Lung (tissue), 12 donors: ENCODE measurements around the gene PGAM2. TPM values are rescaled to one million over a fixed set of nuclear protein-coding genes. Genes with fewer than 3 reads are reported as not detected.

ENCODE experiments used
- ATAC-seq: fragments of 200-7000 bp; cut with Tn5 transposase; one replicate; pipeline ENCODE4 v1.9.1; 2020; ENCODE audit warnings: moderate number of reproducible peaks; ENCODE audit not compliant: insufficient read depth, low FRiP score
- DNase-seq, 3 donors: peaks; one replicate each; pipeline ENCODE4 v3.0.0-alpha.2; 2013 to 2017
- H3K27ac ChIP-seq, 2 donors: one replicate each; pipeline ENCODE4 v1.5.1; 2013; ENCODE audit warnings: mild to moderate bottlenecking in 2 of 2, moderate library complexity in 2 of 2, control low read depth in 1 of 2, inconsistent platforms in 1 of 2, low read depth in 1 of 2, low read length in 1 of 2
- H3K27me3 ChIP-seq, 3 donors: one replicate each; pipeline ENCODE4 v1.5.1; 2013; ENCODE audit warnings: low read length in 2 of 3; ENCODE audit not compliant: control insufficient read depth in 3 of 3, insufficient read depth in 3 of 3
- H3K36me3 ChIP-seq, 4 donors: one replicate each; pipeline ENCODE4 v1.5.1; 2013; ENCODE audit warnings: low read length in 4 of 4, mild to moderate bottlenecking in 1 of 4, moderate library complexity in 1 of 4; ENCODE audit not compliant: control insufficient read depth in 4 of 4, insufficient read depth in 4 of 4
- H3K4me1 ChIP-seq, 5 donors: one replicate each; pipeline ENCODE4 v1.5.1; 2013; ENCODE audit warnings: low read length in 5 of 5, mild to moderate bottlenecking in 2 of 5, moderate library complexity in 1 of 5; ENCODE audit not compliant: control insufficient read depth in 5 of 5, insufficient read depth in 5 of 5
- H3K4me3 ChIP-seq: one replicate; pipeline ENCODE4 v1.5.1; 2013; ENCODE audit warnings: mild to moderate bottlenecking, control low read depth, moderate library complexity
- H3K9ac ChIP-seq, 2 donors: one replicate each; pipeline ENCODE4 v1.5.1; 2013; ENCODE audit warnings: low read length in 2 of 2, control low read depth in 1 of 2; ENCODE audit not compliant: insufficient read depth in 1 of 2
- H3K9me3 ChIP-seq, 4 donors: one replicate each; pipeline ENCODE4 v1.5.1; 2013; ENCODE audit warnings: low read length in 3 of 4, mild to moderate bottlenecking in 1 of 4, moderate library complexity in 1 of 4; ENCODE audit not compliant: control insufficient read depth in 4 of 4, insufficient read depth in 3 of 4
- CTCF ChIP-seq: IDR thresholded peaks from 2 replicates; pipeline ENCODE4 v1.5.1; 2012; ENCODE audit warnings: mild to moderate bottlenecking; ENCODE audit errors: control extremely low read depth, extremely low read depth
- WGBS, 2 donors: extraction: QIAGEN DNeasy Blood & Tissue Kit; methylation state at CpG; one replicate each; pipeline ENCODE4 v1.1.7; 2013; 5-methylcytosine and 5-hydroxymethylcytosine counted together
- polyA plus RNA-seq, 2 donors: library from polyadenylated mRNA; stranded (reverse); fragments of 200-250 nt; gene quantifications; one replicate each; pipeline ENCODE4 v1.2.1, GENCODE V29; 2013
- total RNA-seq, 2 donors: library from RNA; depleted of rRNA in 1 of 2; stranded (reverse); fragments of >200 nt in 1 of 2; gene quantifications; one replicate each; pipeline ENCODE4 v1.2.1, GENCODE V29; 2014 to 2021
- donor health status: control.
- donor health status: control.
- donor health status: Bipolar disorder and iron deficiency.
- donor health status: healthy.
- donor health status: DM: yes; HTN: yes; CAD: no.

Gene PGAM2
- total and polyA plus RNA-seq, 4 donors: 0.63 to 0.85 (median 0.83) TPM; not detected in 1

DNA sequence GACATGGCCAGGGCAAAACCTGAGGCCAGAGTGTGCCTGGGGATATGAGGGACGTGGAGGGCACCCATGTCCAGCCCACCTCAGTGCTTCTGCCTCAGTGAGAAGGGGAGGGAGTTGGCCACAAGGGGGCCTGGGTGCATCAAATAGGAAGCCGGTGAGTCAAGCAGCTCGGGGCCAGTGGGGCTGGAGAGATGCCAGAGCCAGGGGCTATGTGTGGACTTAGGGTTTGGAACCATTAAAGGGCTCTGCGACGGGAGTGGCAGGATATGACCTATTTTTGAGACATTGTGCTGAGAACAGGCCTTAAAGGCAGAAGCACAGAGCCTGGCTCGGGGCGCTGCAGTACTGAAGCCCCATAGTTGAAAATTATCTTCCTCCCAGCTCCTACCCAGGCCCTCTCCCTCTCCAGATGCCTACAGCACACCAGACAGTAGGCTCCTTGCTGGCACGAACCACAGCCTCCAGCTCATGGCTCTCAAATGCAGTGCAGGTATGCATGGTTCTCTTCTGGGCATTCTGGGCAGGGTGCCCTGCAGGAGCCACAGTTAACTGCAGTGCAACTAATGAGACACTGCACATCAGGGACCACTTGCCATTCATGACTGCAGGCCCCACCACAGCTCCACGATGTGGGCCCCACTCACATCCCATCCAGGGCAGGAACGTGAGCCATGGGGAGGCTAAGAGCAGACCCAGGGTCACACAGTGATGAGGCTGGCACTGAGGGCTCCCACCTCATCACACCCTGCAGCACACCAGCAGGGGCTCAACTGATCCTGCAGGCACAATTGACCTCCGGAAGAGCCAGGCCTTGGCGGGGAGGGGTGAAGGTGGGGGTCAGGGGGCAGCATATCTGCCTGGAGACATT is 7.2 kb upstream of the PGAM2 start:
- Histone ChIP-seq H3K9me3 (no peaks in the 10 kb centered on the region), H3K4me1 (no peaks in the 10 kb centered on the region), H3K36me3 (peaks cover 0 to 39% (median 16%) of the 10 kb centered on the region in 4 donors), H3K27ac (peak overlapping the region; percentile 73 to 75), H3K27me3 (no peaks in the 10 kb centered on the region), H3K4me3 (no peak overlapping the region), H3K9ac (no peak overlapping the region)
- ATAC-seq (no peak), DNase-seq (peak; percentile 74 to 79 (median 75))
- WGBS, 2 donors: 57 to 69% methylated on average over 12 of the region's 12 CpGs
- no peak for TF ChIP-seq CTCF

GRCh38 chr7:44071726-44072363 is 6.5 kb upstream of the PGAM2 start:
- Histone ChIP-seq H3K9ac (no peak overlapping the region), H3K27me3 (no peaks in the 10 kb centered on the region), H3K4me3 (no peak overlapping the region), H3K27ac (peak overlapping the region in 1 of 2 donors; percentile 12), H3K36me3 (peaks cover 0 to 33% (median 10%) of the 10 kb centered on the region in 4 donors), H3K9me3 (no peaks in the 10 kb centered on the region), H3K4me1 (no peaks in the 10 kb centered on the region)
- 79 to 81% methylated on average over 9 of the region's 9 CpGs for WGBS, 2 donors
- no peak for TF ChIP-seq CTCF
- ATAC-seq (no peak), DNase-seq (no peak)

DNA sequence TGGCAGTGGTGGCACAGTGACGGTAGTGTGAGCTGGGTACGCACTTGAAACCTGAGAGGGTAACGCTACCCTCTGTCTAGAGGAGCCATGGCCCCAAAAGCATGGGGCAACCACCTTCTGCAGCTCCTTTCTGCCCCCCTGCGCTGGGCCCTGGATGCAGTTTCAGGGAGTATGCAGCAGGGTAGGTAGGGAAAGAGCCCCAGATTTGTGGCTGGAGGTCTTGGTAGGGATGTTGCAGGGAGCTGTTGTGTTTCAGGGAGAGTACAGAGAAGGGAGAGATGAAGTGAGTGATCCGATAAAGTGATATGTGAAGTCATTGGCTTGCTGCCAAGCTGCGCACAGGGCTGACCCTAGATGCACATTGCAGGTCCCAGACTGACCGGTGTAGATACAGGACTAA is 2.7 kb upstream of the PGAM2 start:
- Histone ChIP-seq H3K4me1 (peaks cover 0 to 10% (median 0%) of the 10 kb centered on the region in 5 donors), H3K9ac (no peak overlapping the region), H3K27me3 (peaks cover 0 to 4% (median 0%) of the 10 kb centered on the region in 3 donors), H3K4me3 (no peak overlapping the region), H3K9me3 (no peaks in the 10 kb centered on the region), H3K27ac (no peak overlapping the region), H3K36me3 (peaks cover 0 to 7% (median 2%) of the 10 kb centered on the region in 4 donors)
- ATAC-seq: no peak
- DNase-seq: no peak
- WGBS, 2 donors: 61 to 77% methylated on average over 7 of the region's 7 CpGs
- no peak for TF ChIP-seq CTCF
